ENCODE data around the gene SIN3A.

Gene SIN3A

DNA sequence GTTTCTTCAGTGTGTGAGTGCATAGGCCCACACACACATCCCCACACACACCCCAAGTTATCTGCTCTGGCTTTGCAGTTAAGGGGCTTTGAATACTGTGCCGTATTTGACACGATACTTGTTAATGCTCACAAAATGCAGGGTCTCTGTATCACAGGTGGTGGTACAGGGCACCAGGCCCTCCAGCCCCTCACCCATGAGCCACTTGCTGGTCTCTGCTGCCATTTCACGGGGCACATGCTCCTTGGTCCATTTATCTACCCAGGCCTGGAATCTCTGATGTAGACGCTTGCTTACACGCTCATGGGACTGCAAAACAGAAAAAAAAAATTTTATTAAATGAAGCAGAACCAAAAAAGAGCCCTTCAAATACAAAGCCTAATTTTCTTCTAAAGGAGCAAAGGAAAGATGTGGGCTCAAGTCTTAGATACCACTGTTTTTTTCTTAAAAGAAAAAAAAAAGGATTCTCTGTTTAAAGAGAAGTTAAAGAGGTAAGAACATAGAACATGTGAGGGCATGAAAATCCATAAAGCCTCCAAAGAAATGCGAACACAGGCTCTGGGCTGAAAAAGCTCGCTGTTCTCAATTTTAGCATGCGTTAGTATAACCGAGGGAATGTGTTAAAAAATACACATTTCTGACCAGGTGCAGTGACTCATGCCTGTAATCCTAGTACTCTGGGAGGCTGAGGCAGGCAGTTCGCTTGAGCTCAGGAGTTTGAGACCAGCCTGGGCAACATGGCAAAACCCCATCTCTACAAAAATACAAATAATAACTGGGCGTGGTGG is 79.4 kb downstream of the SIN3A start:
- DNase-seq (ENCODE audit: low spot score): no peak

DNA sequence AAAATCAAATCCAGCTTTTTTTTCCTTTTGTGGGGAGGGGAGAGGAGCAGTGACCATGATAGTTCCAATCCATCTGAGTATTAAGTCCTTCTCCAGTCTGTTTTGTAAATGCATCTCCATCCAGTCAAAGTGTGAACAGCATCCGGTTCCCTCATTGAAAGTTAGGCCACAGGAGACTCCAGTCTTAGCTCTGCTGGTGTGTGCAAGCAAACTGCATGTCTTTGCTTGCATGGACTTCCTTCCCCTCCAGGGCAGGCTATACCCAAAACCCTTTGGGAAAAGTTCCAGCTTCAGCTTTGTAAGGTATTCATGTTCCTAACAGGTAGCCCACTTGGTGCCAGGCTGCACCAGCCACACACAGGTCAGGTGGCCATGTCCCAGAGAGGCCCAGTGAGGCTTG is 80.0 kb downstream of the SIN3A start:
- DNase-seq (ENCODE audit: low spot score): no peak

DNA sequence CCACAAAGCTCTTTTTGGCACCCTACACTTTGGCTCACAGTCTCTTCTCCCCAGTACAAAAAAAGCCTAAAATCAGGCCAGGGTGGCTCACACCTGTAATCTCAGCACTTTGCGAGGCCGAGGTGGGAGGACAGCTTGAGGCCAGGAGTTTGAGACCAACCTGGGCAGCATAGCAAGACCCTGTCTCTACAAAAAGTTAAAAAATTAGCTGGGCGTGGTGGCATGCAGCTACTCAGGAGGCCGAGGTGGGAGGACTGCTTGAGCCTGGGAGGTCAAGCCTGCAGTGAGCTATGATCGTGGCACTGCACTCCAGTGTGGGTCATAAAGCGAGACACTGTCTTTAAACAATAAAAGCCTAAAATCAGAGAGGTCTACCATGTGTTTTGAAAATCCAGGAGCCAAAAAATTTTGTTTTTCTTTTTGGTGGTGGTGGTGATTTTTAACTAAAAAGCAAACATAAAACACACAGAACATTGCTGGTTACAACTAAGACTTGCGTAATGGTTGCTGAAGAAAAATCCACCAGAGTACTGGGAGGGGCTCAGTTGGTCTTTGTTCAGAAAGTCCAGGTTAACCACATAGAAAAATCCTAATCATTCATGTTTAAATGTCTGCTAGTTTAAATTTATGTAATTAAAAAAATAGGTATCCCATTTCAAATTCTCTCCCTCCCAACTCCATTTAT is 81.5 kb downstream of the SIN3A start:
- no peak for DNase-seq (ENCODE audit: low spot score)

DNA sequence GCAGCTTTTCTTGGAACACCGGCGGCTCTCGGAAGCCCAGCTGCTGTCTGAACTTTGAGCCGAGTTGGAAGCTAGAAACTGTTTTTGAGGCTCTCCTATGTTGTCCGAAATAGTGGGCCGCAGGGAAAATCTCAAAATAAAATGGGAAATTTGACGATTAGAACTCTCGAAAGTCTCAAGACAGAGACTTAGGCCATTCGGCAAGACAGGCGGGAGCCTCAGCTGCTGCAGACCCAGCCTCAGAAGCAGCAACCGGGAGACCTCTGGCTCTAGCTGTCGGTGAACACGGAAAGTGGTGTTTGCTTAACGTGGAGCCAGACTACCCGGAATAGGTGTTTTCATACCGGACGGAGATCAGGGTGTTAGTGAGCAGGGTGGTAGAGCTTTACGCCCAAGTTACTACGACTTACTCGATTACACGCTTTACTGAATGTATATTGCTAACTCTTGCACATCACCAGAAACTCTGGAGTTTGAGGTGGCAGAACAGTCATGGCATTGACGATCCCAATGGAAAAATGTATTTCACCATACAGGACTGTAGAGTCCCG is 82.7 kb downstream of the SIN3A start:
- peak; percentile 26 for DNase-seq (ENCODE audit: low spot score)

DNA sequence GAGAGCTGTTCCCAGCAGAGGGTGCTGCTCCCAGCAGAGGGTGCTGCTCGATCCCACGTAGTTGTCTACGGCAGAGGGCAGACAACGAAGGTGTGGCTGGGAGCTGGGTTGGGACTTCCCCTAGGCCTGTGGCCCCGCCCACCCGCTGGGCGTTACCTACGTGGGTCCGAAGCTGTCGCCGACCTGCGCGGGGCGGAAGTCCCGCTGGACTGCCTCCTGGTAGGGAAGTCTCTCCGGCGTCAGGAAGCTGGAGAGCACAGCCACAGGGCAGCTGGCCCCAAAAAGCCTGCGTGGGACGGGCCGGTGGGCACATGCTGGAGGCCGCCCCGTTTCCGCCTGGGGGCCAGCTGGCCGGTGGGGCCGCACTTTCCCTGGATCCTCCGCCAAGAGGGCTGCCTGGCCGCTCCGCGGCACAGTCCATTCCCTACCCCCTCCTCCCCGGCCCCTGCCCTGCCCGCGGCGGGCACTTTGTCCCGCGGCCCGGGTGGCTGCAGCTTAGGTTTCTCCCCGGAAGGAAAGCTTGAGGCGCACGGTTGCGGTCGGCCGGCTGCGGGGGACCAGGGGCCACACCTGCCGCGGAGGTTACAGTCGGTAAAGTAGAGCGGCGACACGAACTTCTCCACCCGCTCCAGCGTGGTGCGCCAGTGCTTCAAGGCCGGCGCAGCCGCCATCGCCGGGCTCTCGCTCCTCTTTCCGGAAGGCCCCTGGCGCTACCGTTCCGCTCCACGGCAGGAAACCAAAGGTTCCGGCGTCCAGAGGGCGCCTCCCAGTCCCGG is 83.4 kb downstream of the SIN3A start, which contains the start of gene MAN2C1:
TSS of gene MAN2C1 (minus strand) at position 695 of the 776 bp plus-strand sequence. CDS start at position 671, 24 bp downstream.
- peak; percentile 98 for DNase-seq (ENCODE audit: low spot score)

DNA sequence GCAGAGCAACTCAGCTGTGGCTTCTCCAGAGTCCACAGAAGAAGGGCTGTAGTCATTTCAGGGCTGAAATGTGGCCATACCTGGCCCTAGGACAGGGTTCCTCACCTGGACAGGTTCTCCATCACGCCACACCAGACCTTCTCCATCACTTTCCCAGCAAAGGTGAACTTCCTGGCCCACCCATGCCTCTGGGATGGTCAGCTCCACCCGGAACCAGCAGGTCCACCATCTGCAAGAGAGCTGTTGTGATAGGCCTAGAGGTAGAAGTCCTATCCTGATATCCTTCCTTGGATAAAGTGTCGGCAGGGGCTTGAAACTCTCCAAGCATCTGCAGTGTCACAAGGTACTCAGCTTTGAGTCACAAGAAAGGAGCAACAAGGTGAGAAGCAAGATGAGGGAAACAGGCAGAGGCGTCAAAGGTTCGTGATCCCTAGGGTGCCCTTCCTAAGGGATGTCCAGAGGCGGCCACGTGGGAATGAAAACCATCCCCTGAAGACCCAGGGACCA is 84.0 kb downstream of the SIN3A start:
- DNase-seq (ENCODE audit: low spot score): no peak

DNA sequence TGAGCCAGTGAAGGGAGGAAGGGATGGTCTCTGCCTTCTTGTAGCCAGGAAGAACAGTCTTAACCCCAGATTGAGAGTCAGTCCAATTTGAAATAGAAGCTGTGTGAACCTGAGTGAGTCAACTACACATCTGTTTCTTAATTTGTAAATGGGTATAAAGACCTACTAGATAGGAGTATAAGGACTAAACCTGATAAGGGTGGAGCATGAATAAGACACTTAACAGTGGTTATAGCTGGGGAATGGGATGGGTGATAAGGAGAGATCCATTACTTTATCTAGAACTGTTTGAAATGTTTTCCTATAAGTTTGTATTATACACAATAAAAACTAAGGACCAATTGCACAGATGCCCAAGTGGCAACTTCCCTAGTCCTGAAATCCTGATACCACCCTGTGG is 84.5 kb downstream of the SIN3A start:
- no peak for DNase-seq (ENCODE audit: low spot score)

DNA sequence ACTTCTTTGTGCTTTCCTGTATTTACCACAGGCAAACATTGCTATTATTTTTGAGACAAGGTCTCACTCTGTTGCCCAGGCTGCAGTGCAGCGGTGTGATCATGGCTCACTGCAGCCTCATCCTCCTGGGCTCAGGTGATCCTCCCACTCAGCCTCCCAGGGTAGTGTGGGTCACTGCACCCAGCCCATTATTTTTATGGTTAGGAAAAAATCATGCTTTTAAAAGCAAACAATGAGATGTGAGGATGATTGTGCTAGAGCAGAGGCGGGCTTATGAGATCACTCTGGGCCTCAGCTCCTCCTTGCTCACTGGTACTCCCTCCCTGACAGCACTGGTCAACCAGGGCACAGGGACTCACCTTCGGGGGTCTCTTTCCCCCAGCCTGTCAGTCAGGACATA is 85.3 kb downstream of the SIN3A start:
- DNase-seq (ENCODE audit: low spot score): no peak

DNA sequence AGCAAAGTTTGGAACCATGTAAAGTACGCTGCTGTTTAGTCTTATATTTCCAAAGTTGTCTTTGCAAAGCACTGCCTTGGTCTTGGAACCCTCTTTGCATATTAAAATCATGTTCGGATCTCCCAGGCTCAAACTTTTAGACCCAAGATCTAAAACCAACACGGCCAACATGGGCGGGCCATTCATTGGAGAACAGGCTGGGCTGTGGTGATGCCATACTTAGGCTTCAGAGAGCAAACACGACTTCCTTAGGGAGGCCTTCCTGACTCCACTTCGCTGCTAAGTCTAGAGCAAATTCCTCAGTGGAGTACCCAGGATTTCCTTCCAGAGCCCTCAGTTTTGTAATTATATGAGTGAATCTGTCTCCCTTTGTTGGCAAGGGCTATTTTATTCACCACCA is 86.6 kb downstream of the SIN3A start:
- DNase-seq (ENCODE audit: low spot score): no peak

DNA sequence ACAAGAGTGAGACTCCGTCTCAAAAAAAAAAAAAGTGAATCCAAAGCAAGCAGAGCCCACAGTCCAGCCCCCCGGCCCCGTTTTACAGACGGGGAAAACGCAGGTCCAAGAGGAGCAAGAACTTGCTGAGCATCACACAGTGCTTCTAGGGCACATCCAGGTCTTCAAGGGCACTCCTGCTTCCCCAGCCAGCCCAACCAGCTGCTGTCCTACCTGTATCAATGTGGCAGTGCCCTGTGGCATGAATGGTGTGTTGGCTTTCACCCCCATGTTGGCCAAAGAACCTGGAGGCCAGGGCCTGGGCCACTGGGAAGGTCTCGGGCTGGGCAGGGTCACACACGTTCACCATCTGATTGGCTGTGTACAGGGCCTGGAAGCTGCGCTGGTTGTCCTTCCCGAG is 87.7 kb downstream of the SIN3A start:
- DNase-seq (ENCODE audit: low spot score): no peak

DNA sequence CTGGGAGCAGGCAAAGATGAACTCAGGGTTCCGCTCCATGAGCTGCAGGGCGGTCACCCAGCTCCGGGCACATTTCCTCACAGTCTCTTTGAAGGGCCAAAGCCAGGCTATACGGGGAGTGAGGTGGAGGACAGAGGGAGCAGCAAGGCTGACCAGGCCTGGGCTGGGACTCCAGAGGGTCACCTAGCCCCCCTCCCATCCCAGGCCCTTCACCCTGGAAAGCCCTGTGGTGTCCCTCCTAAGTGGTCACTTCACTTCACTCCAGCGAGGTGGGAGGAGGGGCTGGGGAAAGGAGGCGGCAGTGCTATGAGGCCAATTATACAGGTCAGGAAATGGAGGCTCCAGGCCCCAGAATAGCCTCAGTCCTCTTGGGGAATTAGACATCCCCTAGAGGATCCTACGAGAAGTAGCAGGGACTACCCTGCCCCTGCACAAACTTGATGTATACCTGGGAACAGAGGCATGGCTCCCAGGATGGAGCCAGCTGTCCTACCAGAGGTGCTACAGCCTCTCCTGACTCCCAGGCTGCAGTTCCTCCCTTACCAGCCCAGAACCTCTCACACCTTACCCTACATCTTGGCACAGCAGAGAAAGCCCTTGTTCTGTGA is 88.7 kb downstream of the SIN3A start:
- DNase-seq (ENCODE audit: low spot score): no peak

DNA sequence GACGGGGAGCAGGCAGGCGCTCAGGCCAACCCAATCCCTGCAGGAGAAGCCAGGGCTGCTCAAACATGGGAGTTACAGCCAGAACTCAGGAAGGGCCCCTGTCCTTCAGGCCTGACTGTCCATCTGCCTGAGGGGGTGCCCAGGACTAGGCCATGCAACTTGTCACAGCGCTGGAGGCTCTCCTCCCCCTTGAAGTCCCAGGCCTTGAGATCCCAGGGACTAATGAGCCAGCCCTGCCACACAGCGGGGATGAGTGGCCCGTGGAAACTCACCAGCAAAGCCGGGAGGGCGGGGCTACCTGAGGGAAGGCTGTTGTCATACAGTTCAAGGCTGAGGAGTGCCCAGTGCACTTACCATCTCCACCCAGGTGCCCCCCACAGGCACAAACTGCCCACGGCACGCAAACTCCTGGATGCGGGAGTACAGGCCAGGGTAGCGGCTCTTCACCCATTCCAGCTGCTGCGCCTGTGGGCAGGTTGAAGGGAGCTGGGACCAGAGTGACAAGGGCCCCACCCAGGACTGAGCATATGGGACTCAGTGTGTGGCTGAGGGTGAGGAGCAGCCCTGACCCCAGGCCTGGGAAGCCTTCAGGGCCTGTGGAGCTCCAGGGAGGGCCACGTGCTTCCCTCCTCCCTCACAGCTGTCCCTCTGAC is 89.4 kb downstream of the SIN3A start:
- no peak for DNase-seq (ENCODE audit: low spot score)

DNA sequence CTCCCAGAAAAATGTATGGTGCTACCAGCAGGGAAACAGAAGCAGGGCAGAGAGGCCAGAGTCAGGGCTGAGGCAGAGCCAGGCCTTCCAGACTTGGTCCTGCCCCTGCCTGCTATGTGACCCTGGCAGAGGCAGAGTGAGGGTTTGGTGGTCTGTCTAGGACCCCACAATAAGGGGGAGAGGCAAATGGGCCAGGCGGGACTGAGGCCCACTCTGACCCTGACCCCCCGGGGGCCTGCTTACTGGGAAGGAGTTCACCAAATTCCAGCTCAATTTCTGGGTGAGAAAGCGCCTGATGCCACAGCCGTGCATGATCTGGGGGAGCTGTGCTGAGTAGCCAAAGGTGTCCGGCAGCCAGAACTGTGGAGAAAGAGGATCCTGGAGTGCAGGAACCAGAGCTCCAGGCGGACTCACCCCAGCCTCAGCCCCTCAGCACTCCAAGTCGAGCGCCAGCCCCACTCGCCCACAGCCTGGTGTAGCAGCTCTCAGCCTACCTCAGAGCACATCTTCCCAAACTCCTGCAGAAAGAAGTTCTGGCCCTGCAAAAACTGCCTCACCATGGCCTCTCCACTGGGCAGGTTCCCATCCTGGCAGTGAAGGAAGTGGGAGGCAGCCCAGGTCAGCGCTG is 90.0 kb downstream of the SIN3A start:
- DNase-seq (ENCODE audit: low spot score): no peak

DNA sequence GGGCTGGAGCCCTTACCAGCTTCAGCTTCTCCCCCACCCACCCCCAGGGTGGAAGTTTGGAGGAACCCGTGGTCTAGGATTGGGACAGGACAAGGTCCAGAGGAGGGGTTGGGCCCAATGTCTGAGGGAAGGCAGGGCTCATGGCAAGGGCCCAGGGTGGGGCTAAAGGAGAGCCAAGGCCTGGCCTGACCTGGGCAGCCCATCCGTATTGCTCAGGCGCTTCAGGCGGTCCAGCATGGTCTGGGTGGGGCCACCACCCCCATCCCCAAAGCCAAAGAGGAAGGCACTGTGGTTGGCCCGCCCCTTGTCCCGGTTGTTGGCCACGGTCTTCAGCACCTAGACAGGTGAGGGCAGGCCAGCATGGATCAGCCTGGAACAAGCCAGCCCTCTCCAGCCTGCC is 90.6 kb downstream of the SIN3A start:
- DNase-seq (ENCODE audit: low spot score): no peak

DNA sequence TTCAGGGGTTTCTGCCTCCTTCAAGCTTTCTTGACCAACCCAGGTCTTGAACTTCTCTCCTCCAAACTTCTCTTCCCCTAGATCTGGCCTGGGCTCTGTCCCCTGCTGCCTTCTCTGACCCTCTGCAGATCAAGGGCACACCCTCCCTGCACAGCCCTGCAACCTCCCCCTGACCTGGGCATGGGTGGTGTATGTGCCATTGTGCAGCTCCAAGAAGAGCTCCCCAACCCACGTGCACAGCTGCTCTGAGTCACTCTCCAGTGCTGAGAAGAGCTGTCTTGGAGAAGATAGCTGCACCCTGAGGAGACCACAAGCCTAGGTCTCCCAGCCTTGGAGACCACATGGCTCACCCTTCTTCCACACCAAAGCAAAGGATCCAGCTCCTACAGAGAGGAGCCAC is 91.1 kb downstream of the SIN3A start:
- no peak for DNase-seq (ENCODE audit: low spot score)

DNA sequence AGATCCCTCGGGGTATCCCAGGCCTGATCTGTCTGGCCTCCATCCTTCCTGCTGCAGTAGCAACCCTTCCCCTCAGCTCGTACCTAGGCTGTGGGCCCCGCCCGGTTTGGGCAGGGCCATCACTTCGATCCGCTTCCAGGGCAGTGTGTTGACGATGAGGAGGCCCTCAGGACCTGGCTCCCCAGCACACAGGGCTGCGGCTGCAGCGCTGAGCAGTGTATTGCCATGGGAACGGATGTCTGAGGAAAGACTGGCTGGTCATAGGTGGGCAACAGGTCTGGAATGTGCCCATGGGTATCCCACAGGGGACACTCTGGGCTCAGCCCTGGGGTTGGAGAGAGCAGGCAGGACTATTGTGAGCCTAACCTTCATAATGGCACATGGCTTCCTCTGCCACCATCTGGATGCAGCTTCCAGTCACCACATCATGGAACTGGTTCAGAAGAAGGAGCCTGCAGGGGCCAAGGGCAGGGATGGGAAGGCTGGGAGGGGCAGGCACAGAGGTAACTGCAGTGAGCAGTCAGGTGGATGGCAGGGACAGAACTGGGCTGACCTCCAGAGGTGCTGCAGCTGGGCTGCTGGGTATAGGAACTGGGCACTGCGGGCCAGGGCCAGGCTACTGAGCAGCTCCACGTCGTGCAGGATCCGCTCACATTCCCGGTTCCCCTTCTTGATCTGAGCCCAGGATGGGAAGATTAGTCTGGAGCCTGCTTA is 91.8 kb downstream of the SIN3A start:
- DNase-seq (ENCODE audit: low spot score): no peak

DNA sequence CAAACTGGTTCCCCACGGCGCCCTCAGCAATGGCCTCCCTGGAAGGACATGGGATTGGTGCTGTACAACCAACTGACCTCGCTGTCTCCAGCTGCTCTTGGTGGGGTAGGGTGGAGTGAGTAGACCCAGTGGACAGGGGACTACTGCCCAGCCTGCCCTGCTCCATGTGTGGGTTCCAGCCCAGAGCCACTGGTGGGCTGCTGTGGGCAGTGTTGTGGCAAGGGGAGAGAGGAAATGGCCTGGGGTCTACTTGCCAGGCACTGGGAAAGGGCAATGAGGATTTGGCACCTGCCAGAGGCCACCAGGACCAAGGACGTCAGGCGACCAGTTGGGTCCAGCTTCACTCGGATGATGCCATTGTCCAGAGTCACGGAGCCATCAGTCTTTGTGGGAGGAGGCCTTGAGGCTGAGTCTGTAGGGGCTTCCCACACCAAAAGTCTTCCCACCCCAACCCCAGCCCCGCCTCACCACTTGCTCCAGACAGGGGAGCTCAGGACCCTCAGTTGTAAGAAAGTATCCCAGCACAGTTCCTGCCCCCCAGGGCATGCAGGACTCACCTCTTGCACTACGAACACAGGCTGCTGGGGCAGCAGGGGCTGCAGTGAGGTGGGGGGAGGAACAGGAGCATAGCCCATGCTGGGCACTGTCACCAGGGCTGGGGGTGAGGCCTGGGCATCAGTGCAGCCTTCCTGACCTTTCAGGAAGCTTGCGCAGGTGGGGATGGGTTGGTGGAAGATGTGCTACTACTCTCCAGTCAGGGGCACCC is 92.5 kb downstream of the SIN3A start:
- no peak for DNase-seq (ENCODE audit: low spot score)

DNA sequence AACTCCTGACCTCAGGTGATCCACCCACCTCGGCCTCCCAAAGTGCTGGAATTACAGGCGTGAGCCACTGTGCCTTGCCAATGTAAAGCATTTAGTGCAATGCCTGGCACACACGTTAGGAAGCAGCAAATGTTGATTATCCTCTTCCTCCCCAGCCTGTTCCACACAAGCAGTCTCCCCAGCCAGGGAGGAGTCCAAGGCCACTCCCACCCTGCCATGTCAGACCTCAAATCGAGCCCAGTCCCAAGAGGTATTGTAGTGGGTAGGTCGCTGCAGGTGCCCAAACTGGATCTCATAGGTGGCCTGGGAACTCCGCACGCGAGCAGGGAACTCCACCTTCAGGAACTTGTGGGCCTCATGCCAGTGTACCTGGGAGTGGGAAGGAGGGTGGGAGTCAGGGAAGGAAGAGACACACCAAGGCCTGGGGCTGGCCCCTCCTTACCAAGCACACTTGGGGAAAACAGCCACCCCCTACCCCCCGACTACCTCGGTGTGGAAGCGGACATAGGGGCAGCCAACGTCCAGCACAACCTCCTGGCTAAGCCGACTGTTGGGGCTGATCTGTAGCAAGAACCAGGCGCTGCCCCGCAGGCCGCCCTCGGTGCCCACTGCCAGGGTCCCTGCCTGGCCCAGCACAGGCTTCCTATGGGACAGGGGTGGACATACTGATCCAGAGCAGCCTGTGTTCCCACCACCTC is 93.4 kb downstream of the SIN3A start:
- no peak for DNase-seq (ENCODE audit: low spot score)

DNA sequence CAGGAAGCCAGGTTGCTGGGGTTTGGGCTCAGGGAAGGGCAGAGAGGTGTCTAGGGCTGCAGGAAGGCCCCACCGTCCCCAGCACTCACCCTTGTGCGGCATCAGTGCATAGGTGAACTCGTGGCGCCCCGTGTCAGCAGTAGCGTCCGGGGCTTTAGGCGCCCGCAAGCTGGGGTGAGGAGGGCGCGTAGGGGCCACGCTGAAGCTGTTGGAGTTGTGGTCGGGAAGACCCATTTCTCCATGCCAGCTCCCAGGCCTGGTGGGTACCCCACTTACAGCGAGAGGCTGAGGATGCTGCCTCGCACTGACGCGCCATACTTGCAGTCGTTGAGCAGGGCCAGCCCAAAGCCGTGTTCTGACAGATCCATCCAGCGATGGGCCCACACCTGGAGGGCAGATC is 95.0 kb downstream of the SIN3A start:
- no peak for DNase-seq (ENCODE audit: low spot score)
